HG03354 (cell line): ENCODE measurements around the gene NEAT1.

Source experiments
- ATAC-seq: cut with Tn5 transposase; IDR thresholded peaks from one replicate; pipeline ENCODE4 v1.9.1; 2021; ENCODE audit warnings: mild to moderate bottlenecking; ENCODE audit not compliant: unreplicated experiment, poor library complexity, severe bottlenecking

NEAT1 gene

GRCh38 chr11:65420506-65420905, 2.1 kb upstream of the NEAT1 start:
- ATAC-seq = no peak

- no peak for ATAC-seq
Measured at GRCh38 chr11:65420979-65421793, 1.4 kb upstream of the NEAT1 start.

GRCh38 chr11:65421794-65422632, 585 bp upstream of the NEAT1 start:
- peak; percentile 23 for ATAC-seq

GRCh38 chr11:65423516-65424204, 1.1 kb downstream of the NEAT1 start:
- ATAC-seq = no peak

GRCh38 chr11:65424205-65425104, 1.9 kb downstream of the NEAT1 start:
- ATAC-seq = no peak

GRCh38 chr11:65425105-65425970, 2.7 kb downstream of the NEAT1 start:
- ATAC-seq = no peak

GRCh38 chr11:65425971-65426838, 3.6 kb downstream of the NEAT1 start:
- ATAC-seq = no peak

- ATAC-seq = no peak
Measured at GRCh38 chr11:65426839-65427690, 4.5 kb downstream of the NEAT1 start.

GRCh38 chr11:65427691-65428577, 5.3 kb downstream of the NEAT1 start:
- no peak for ATAC-seq

- no peak for ATAC-seq
Measured at GRCh38 chr11:65428578-65429067, 6.0 kb downstream of the NEAT1 start.

GRCh38 chr11:65429068-65429681, 6.6 kb downstream of the NEAT1 start:
- no peak for ATAC-seq

- no peak for ATAC-seq
Measured at GRCh38 chr11:65429724-65430405, 7.3 kb downstream of the NEAT1 start.

- ATAC-seq = no peak
Measured at GRCh38 chr11:65430406-65431217, 8.0 kb downstream of the NEAT1 start.
